PC-9 (cell line): ENCODE results near the gene FAM184B. TPM values are rescaled to one million over a fixed set of nuclear protein-coding genes. Genes with fewer than 3 reads are reported as not detected.

Experiments used
- BruUV-seq: library from RNA; stranded (reverse); fragments of 400-500 nt; replicated peaks from 2 replicates; lab custom pipeline; 2021; lab: Mats Ljungman, UMichigan
- CTCF ChIA-PET: fragments of 300-600 bp; sonication (Branson Sonifier 250); formaldehyde crosslinking; loops from one replicate; lab custom pipeline; 2022; ENCODE audit warnings: antibody characterized with exemption; lab: Charles Lee
- POLR2A ChIA-PET: fragments of 300-600 bp; sonication (Branson Sonifier 250); formaldehyde crosslinking; loops from one replicate; lab custom pipeline; 2022; ENCODE audit warnings: antibody characterized with exemption; ENCODE audit not compliant: unreplicated experiment; lab: Charles Lee
- DNase-seq, 2 experiments: peaks; one replicate each; pipeline versions ENCODE4 v3.0.0 to v3.0.0-alpha.2; 2015 to 2022; ENCODE audit warnings: mixed read lengths in 1 of 2
- H2AFZ ChIP-seq: fragments of 200-600 bp; sonication (generic); 2 replicates; pipeline ENCODE4 v1.8.1; 2017; ENCODE audit warnings: antibody characterized with exemption
- H3F3A ChIP-seq: fragments of 200-600 bp; sonication (generic); 2 replicates; pipeline ENCODE4 v1.8.1; 2017; ENCODE audit warnings: antibody characterized with exemption, mild to moderate bottlenecking, low read depth; ENCODE audit not compliant: insufficient read depth
- H3K27ac ChIP-seq: fragments of 200-600 bp; sonication (generic); 2 replicates; pipeline ENCODE4 v1.6.1; 2016; ENCODE audit warnings: mixed run types
- H3K27me3 ChIP-seq: fragments of 200-600 bp; sonication (generic); 2 replicates; pipeline ENCODE4 v1.6.1; 2016; ENCODE audit warnings: low read depth, mixed run types; ENCODE audit not compliant: insufficient read depth
- H3K36me3 ChIP-seq: fragments of 200-600 bp; sonication (generic); 2 replicates; pipeline ENCODE4 v1.6.1; 2016; ENCODE audit warnings: low read depth, mixed run types
- H3K4me1 ChIP-seq: fragments of 200-600 bp; sonication (generic); replicated peaks from 2 replicates; pipeline ENCODE4 v1.6.1; 2016; ENCODE audit warnings: mixed run types; ENCODE audit not compliant: insufficient read depth
- H3K4me2 ChIP-seq: fragments of 200-600 bp; sonication (generic); 2 replicates; pipeline ENCODE4 v1.6.1; 2017; ENCODE audit warnings: mixed run types
- H3K4me3 ChIP-seq: fragments of 200-600 bp; sonication (generic); 2 replicates; pipeline ENCODE4 v1.6.1; 2016; ENCODE audit warnings: mixed run types
- H3K79me2 ChIP-seq: fragments of 200-600 bp; sonication (generic); 2 replicates; pipeline ENCODE4 v1.6.1; 2017; ENCODE audit warnings: low read depth, mixed run types
- H3K9me2 ChIP-seq: fragments of 200-600 bp; sonication (generic); 2 replicates; pipeline ENCODE4 v1.8.1; 2017; ENCODE audit warnings: mild to moderate bottlenecking; ENCODE audit not compliant: insufficient read depth
- H3K9me3 ChIP-seq: fragments of 200-600 bp; sonication (generic); 2 replicates; pipeline ENCODE4 v1.8.1; 2016; ENCODE audit warnings: low read depth; ENCODE audit not compliant: insufficient read depth
- H4K20me1 ChIP-seq: fragments of 200-600 bp; sonication (generic); 2 replicates; pipeline ENCODE4 v1.8.1; 2017; ENCODE audit not compliant: insufficient read depth
- CTCF ChIP-seq: fragments of 200-600 bp; sonication (generic); conservative IDR thresholded peaks from 2 replicates; pipeline ENCODE4 v1.6.1; 2017; ENCODE audit warnings: mixed run types, antibody characterized with exemption, mild to moderate bottlenecking, moderate library complexity
- EZH2 ChIP-seq: fragments of 200-600 bp; sonication (generic); IDR thresholded peaks from 2 replicates; pipeline ENCODE4 v1.8.0; 2017; ENCODE audit warnings: antibody characterized with exemption, low read depth
- intact Hi-C: fragments of 100-400 bp; cut with micrococcal nuclease; formaldehyde crosslinking; loops from one replicate; pipeline ENCODE4 v1.10.0; 2022; ENCODE audit not compliant: unreplicated experiment
- total RNA-seq: library from RNA; stranded (reverse); gene quantifications from 2 replicates; pipeline ENCODE4 v1.2.3, GENCODE V29; 2021

FAM184B gene
- total RNA-seq, 1 experiment from 2014 or later: not detected

GRCh38 chr4:17753646-17754045 is 27.8 kb downstream of the FAM184B start:
- Histone ChIP-seq H3K36me3 (no peaks in the 10 kb centered on the region), H2AFZ (no peak overlapping the region), H3K4me1 (no peaks in the 10 kb centered on the region), H3K9me3 (no peaks in the 10 kb centered on the region), H4K20me1 (no peaks in the 10 kb centered on the region), H3K79me2 (no peaks in the 10 kb centered on the region), H3K4me3 (no peak overlapping the region), H3K4me2 (no peak overlapping the region), H3F3A (no peaks in the 10 kb centered on the region), H3K27ac (no peak overlapping the region), H3K27me3 (no peaks in the 10 kb centered on the region), H3K9me2 (no peaks in the 10 kb centered on the region)
- ChIA-PET CTCF (interaction anchor here (0.6 kb wide), 1 partner anchor 290 kb away, joined by 3 read pairs; no protein-coding TSS in a partner anchor), POLR2A (no interaction called here)
- TF ChIP-seq CTCF (no peak), EZH2 (no peak)
- DNase-seq: no peak
- BruUV-seq: no TSS peak
- intact Hi-C loops: no loop called here

- intact Hi-C loops: no loop called here
These were observed 40.7 kb downstream of the FAM184B start for GRCh38 chr4:17740702-17741101.

GRCh38 chr4:17736484-17736883 is 44.9 kb downstream of the FAM184B start:
- no peak overlapping the region for H2AFZ ChIP-seq

More at GRCh38 chr4:17740702-17741101, 40.7 kb downstream of the FAM184B start:
- H3K9me3 ChIP-seq: no peaks in the 10 kb centered on the region
- ChIA-PET POLR2A (no interaction called here), CTCF (no interaction called here)
- no peak overlapping the region for H3K27ac ChIP-seq
- no peak for DNase-seq
- no peaks in the 10 kb centered on the region for H3K9me2 ChIP-seq
- H4K20me1 ChIP-seq: no peaks in the 10 kb centered on the region
- H3K79me2 ChIP-seq: no peaks in the 10 kb centered on the region
- H3K36me3 ChIP-seq: no peaks in the 10 kb centered on the region
- H3K27me3 ChIP-seq: no peaks in the 10 kb centered on the region
- H3K4me3 ChIP-seq: no peak overlapping the region
- no peak overlapping the region for H2AFZ ChIP-seq
- no TSS peak for BruUV-seq
- no peak overlapping the region for H3K4me2 ChIP-seq
- TF ChIP-seq EZH2: no peak
- no peak for TF ChIP-seq CTCF
- H3K4me1 ChIP-seq: no peaks in the 10 kb centered on the region
- H3F3A ChIP-seq: no peaks in the 10 kb centered on the region

More at GRCh38 chr4:17736484-17736883, 44.9 kb downstream of the FAM184B start:
- Histone ChIP-seq H3F3A (no peaks in the 10 kb centered on the region), H3K4me2 (no peak overlapping the region), H3K27ac (no peak overlapping the region), H4K20me1 (no peaks in the 10 kb centered on the region), H3K9me2 (no peaks in the 10 kb centered on the region), H3K36me3 (no peaks in the 10 kb centered on the region), H3K4me3 (no peak overlapping the region), H3K79me2 (no peaks in the 10 kb centered on the region), H3K4me1 (no peaks in the 10 kb centered on the region), H3K9me3 (no peaks in the 10 kb centered on the region), H3K27me3 (no peaks in the 10 kb centered on the region)
- intact Hi-C loops: no loop called here
- TF ChIP-seq EZH2: no peak
- TF ChIP-seq CTCF: no peak
- BruUV-seq: no TSS peak
- POLR2A ChIA-PET: no interaction called here
- CTCF ChIA-PET: no interaction called here
- DNase-seq: no peak
